ENCODE data around the gene BZW1.
A peak's percentile ranks its signal among the peaks of the same experiment; 100 is the strongest.

BZW1 gene

DNA sequence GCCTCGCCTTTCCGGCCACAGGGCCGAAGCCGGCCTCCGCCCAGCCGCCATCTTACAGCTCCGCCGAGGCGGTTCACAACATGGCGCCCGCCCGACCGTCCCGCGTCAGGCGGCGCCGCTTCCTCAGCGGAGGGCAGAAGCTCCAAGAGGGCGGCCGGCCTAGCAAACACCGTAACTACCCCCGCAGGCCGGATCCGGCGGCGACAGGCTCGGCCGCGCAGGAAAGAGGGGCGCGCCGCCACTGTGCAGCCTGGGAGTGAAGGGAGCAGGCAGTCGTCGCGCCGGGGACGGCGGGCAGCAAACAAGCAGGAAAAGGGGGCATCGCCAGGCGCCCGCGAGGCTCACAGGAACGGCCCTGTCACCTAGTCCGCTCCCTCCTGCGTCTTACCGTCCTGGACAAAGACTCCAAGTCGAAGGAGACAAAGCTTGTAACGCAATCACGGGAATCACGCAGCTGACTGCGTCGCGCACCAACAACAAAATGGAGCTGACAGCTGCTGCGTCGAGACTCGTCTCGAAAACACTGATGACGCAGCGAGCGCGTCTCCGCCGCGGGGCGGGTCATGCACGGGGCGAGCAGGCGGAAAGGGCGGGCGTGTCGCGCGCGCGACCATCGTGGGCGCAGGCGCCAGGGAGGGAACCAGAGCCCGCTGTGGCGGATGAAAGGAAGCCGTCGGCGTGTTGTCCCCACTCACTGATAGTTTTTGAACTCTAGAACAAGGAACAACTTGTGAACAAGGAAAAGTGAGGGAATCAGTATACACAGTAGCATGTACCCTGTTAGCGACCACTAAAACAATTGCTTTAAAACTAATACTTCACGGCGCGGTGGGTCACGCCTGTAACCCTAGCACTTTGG, 52.7 kb downstream of the BZW1 start, which contains the start of gene CLK1:
CLK1 (minus strand) TSS at position 483 of the 859 bp plus-strand sequence. CDS start 2,796 bp downstream, outside the sequence.
- intact Hi-C loops (cut with DNase I), result loop anchor here (2.0 to 5.0 kb wide), 2 partner anchors 24 to 152 kb away; partner anchors contain the start of genes NIF3L1 and PPIL3
- peak; percentile 92 to 99 (median 94) for DNase-seq

DNA sequence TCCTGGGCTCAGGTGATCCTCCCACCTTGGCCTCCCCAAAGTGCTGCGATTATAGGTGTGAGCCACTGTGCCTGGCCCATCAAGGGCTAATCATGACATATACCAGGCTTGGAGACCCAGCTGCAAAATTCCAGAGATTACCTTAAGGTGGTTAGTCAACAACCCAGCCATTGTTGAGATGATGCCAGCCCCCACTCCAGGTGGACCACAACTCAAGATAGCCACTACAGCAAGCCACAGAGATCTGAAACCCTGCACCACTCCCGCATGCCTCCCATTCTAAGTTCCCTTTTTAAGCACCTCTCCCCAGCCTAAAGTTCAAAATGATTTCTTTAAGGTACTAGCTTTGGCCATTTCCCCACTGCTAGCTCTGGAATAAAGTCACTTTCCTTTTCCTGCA, 57.3 kb downstream of the BZW1 start:
- intact Hi-C loops (cut with DNase I), result no loop called here
- DNase-seq, result peak in 1 of 10 donors; percentile 59

DNA sequence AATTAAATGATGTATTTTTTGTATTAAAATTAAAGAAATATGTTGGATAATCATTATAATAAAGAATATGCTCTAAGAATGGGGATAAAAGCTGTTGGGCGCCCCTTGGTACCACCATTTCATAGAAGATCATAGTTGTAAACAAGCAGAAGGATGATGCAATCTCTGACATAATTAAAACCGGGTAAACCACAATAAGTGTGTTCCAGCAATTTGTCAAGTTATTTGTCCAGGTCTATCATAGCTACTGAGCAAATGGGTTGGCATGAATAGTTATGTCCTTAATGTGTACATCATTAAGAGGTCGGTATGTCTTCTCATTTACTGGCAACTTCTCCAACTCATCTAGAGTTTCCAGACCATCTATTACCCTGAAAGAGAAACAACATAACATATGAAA, 59.4 kb downstream of the BZW1 start:
- DNase-seq, result no peak
- intact Hi-C loops (cut with DNase I), result no loop called here

DNA sequence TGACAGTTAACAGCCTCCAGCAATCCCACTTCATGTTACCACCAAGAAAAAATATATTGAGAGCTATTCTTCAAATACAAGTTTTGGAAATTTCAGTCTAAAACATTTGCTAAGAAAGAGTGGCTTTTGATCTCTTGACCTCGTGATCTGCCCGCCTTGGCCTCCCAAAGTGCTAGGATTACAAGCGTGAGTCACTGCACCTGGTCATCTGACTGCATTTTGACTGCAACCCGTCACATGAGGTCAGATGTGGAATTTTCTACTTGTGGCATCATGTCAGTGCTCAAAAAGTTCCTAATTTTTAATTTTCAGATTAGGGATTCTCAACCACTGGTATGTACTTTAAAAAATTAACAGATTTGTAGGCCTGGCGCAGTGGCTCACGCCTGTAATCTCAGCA, 61.9 kb downstream of the BZW1 start:
- intact Hi-C loops (cut with DNase I), result no loop called here
- DNase-seq, result no peak
